GM19397 (cell line): ENCODE measurements around the gene CDIPT.

Source experiments
- ATAC-seq: cut with Tn5 transposase; IDR thresholded peaks from one replicate; pipeline ENCODE4 v1.9.1; 2021; ENCODE audit warnings: mild to moderate bottlenecking, moderate library complexity; ENCODE audit not compliant: unreplicated experiment

CDIPT gene

GRCh38 chr16:29860218-29860617 lies 2.8 kb downstream of the CDIPT start:
- ATAC-seq: no peak

DNA sequence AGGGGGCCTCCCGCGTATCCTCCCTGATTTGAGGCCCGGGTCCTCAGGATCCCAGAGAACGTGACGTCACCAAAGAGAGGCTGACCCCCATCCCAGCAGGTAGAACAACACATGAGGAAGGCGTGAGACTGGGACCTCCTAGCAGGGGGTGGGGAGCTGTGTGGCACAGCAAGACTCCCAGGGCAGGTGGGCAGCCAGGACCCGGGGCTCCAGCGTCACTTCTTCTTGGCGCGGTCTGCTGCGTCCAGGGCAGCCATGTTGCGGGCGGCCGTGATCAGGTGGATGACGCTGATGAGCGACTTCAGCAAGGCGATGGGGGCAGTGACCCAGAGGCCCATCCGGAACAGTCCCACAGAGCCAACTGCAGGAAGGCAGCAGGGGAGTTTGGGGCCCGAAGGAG lies 4.1 kb downstream of the CDIPT start:
- ATAC-seq: no peak

GRCh38 chr16:29858149-29858849 lies 4.7 kb downstream of the CDIPT start:
- no peak for ATAC-seq

DNA sequence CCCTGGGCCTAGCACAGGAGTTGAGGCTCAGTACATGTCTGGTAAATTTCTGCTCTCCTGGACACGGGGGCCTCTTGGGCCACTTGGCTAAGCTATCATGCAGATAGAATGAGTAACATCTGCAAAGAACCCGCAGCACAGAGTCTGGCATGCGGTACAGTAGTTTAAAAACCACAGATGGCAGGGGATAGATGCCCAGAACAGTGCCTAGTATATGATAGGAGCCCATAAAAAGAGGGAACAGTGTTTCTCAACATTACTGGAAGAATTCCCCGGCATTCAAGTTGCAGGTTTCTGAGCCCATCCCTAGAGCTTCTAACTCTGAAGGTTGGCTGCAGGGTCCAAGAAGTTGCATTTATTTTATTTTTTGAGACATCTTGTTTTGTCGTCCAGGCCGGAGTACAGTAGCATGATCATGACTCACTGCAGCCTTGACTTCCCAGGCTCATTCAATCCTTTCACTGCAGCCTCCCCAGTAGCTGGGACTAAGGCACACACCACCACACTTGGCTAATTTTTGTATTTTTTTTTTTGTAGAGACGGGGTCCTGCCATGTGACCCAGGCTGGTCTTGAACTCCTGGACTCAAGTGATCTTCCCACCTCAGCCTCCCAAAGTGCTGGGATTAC lies 5.8 kb downstream of the CDIPT start:
- ATAC-seq: no peak

DNA sequence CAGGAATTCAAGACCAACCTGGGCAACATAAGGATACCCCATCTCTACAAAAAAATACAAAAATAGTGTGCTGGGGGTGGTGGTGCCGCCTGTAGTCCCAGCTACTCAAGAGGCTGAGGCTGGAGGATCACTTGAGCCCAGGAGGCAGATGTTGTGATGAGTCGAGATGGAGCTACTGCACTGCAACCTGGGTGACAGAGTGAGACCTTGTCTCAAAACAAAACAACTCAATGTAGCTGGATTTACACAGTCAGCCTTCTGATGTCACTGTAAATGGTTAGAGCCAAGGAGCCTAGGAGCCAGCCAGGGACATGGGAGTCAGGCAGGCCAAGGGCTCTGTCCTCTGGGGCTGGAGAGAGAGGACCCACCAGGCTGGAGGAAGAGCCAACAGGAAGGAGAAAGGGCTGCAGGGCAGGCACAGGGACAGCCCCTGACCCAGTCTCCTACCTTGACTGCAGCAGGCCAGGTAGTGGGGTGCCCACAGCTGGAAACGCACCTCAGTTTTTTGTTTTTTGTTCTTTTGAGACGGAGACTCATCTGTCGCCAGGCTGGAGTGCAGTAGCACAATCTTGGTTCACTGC lies 8.4 kb downstream of the CDIPT start:
- ATAC-seq: no peak

DNA sequence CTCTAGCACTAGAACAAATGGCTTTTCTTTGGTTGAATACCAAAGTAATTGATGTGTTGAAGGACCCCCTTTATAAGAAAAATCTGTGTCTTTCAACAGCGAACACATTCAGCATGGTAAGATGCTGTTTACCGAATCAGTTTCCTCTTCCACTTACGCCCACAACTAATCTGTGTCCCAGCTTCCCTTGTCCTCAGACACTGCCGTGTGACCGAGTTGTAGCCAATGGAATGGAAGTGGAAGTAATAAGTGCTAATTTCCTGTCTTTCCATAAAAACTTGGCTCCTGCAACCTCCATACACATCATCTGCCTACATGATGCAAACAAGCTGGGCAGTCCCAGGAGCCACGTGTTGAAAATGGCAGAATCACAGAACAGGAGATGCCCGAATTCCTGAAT lies 10.4 kb downstream of the CDIPT start:
- ATAC-seq: no peak

GRCh38 chr16:29850998-29851397 lies 12.0 kb downstream of the CDIPT start:
- ATAC-seq: no peak

DNA sequence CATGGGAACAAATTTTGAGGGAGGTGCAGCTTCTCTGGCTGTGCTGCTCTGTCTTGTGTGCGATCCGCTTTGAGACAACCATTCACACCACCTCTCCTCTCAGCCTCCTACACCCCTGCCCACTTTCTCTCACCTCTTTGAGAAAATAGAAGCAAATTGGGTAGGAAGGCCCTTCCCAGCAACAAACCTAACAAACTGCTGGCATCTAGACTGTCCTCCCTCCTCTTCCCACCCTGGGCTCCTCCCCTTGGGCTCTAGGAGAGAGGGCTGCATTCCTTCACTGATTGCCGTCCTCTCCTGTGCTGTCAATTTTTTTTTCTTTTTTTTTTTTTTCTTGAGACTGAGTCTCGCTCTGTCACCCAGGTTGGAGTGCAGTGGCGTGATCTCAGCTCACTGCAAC lies 13.5 kb downstream of the CDIPT start:
- no peak for ATAC-seq

DNA sequence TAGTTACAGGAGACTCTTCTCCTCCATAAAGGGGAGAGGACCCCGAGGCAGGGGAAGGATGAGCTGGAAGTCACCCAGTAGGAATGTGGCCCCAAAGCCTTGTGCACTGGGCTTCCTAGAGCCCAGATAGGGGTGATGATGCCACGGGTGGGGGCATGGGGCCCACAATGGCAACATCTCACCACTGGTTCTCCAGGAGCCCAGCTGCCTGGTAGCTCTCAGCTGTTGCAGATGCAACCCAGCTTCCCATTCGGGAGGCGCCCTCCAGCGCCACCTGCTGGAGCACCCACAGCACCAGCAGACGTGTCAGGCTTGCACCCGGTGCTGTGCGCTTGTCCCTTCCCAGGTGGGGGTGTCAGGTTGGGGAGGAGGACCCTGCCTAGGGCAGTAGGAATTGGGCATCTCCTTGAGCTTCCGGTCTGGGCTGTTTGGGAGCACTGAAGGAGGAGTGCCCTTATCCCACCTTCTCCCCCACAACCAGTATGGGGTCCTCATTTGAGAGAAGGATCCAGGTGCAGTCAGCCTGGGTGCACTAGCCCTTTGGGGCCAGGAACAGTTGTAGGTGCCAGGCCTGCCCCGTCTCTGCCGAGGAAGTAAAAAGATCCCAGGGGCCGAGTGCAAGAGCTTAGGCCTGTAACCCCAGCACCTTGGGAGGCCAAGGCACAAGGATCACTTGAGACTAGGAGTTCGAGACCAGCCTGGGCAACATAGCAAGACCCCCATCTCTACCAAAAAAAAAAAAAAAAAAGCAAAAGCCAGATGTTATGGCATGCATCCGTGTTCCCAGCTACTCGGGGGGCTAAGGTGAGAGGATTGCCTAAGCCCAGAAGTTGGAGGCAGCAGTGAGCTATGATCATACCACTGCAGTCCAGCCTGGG lies 14.4 kb downstream of the CDIPT start:
- ATAC-seq: no peak

- ATAC-seq: no peak
Observed at GRCh38 chr16:29845656-29846055, 17.4 kb downstream of the CDIPT start.

GRCh38 chr16:29844575-29845331 lies 18.3 kb downstream of the CDIPT start:
- no peak for ATAC-seq

- ATAC-seq: no peak
Observed at GRCh38 chr16:29843931-29844330, 19.1 kb downstream of the CDIPT start.

DNA sequence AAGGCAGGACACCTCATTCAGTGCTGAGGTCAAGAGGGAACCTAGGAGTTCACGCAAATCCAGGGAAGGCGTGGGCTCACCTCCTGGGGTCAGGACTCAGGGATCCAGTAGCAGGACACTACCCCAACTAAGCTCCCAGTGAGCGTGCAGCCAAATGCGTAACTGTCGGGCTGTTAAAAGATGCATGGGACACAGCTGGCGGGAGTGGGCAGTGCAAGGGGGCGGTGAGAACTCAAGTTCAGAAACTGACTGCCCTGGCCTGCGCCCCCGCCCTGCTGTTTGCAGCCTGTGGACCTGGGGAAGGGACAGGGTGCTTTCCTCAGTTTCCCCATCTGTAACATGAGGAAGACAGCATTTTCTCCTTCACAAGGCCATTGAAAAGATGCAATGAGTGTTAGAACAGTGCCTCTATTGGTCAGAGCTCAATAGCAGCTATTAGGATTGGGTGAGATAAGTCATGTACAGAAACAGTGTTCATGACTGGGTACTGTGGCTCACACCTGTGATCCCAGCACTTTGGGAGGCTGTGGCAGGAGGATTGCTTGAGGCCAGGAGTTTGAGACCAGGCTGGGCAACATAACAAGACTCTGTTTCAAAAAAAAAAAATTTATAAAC lies 20.2 kb downstream of the CDIPT start:
- no peak for ATAC-seq

- no peak for ATAC-seq
Observed at GRCh38 chr16:29841631-29842030, 21.4 kb downstream of the CDIPT start.

GRCh38 chr16:29840240-29840639 lies 22.8 kb downstream of the CDIPT start:
- no peak for ATAC-seq

- ATAC-seq: no peak
Observed at GRCh38 chr16:29839822-29840221, 23.2 kb downstream of the CDIPT start.

- no peak for ATAC-seq
Observed at GRCh38 chr16:29837841-29838240, 25.2 kb downstream of the CDIPT start.

- ATAC-seq: no peak
Observed at GRCh38 chr16:29836623-29837022, 26.4 kb downstream of the CDIPT start.

DNA sequence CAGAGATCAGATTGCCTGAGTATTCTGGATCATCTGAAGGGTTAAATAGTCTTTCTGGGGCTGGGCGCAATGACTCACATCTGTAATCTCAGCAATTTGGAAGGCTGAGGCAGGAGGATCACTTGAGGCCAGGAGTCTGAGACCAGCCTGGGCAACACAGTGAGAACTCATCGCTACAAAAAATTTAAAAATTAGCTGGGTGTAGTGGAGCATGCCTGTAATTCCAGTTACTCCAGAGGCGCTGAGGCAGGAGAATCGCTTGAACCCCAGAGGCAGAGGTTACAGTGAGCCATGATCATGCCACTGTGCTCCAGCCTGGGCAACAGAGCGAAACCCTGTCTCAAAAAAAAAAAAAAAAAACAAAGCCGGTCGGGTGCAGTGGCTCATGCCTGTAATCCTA lies 27.1 kb downstream of the CDIPT start:
- ATAC-seq: no peak

GRCh38 chr16:29834079-29834478 lies 28.9 kb downstream of the CDIPT start:
- no peak for ATAC-seq
